PC-9 (cell line): ENCODE results near the gene APOBEC3B. TPM values are rescaled to one million over a fixed set of nuclear protein-coding genes. Genes with fewer than 3 reads are reported as not detected.

Source experiments
- BruUV-seq: library from RNA; stranded (reverse); fragments of 400-500 nt; replicated peaks from 2 replicates; lab custom pipeline; 2021; lab: Mats Ljungman, UMichigan
- CTCF ChIA-PET: fragments of 300-600 bp; sonication (Branson Sonifier 250); formaldehyde crosslinking; loops from one replicate; lab custom pipeline; 2022; ENCODE audit warnings: antibody characterized with exemption; lab: Charles Lee
- POLR2A ChIA-PET: fragments of 300-600 bp; sonication (Branson Sonifier 250); formaldehyde crosslinking; loops from one replicate; lab custom pipeline; 2022; ENCODE audit warnings: antibody characterized with exemption; ENCODE audit not compliant: unreplicated experiment; lab: Charles Lee
- DNase-seq, 2 experiments: peaks; one replicate each; pipeline versions ENCODE4 v3.0.0 to v3.0.0-alpha.2; 2015 to 2022; ENCODE audit warnings: mixed read lengths in 1 of 2
- H2AFZ ChIP-seq: fragments of 200-600 bp; sonication (generic); 2 replicates; pipeline ENCODE4 v1.8.1; 2017; ENCODE audit warnings: antibody characterized with exemption
- H3F3A ChIP-seq: fragments of 200-600 bp; sonication (generic); 2 replicates; pipeline ENCODE4 v1.8.1; 2017; ENCODE audit warnings: antibody characterized with exemption, mild to moderate bottlenecking, low read depth; ENCODE audit not compliant: insufficient read depth
- H3K27ac ChIP-seq: fragments of 200-600 bp; sonication (generic); 2 replicates; pipeline ENCODE4 v1.6.1; 2016; ENCODE audit warnings: mixed run types
- H3K27me3 ChIP-seq: fragments of 200-600 bp; sonication (generic); 2 replicates; pipeline ENCODE4 v1.6.1; 2016; ENCODE audit warnings: low read depth, mixed run types; ENCODE audit not compliant: insufficient read depth
- H3K36me3 ChIP-seq: fragments of 200-600 bp; sonication (generic); 2 replicates; pipeline ENCODE4 v1.6.1; 2016; ENCODE audit warnings: low read depth, mixed run types
- H3K4me1 ChIP-seq: fragments of 200-600 bp; sonication (generic); replicated peaks from 2 replicates; pipeline ENCODE4 v1.6.1; 2016; ENCODE audit warnings: mixed run types; ENCODE audit not compliant: insufficient read depth
- H3K4me2 ChIP-seq: fragments of 200-600 bp; sonication (generic); 2 replicates; pipeline ENCODE4 v1.6.1; 2017; ENCODE audit warnings: mixed run types
- H3K4me3 ChIP-seq: fragments of 200-600 bp; sonication (generic); 2 replicates; pipeline ENCODE4 v1.6.1; 2016; ENCODE audit warnings: mixed run types
- H3K79me2 ChIP-seq: fragments of 200-600 bp; sonication (generic); 2 replicates; pipeline ENCODE4 v1.6.1; 2017; ENCODE audit warnings: low read depth, mixed run types
- H3K9me2 ChIP-seq: fragments of 200-600 bp; sonication (generic); 2 replicates; pipeline ENCODE4 v1.8.1; 2017; ENCODE audit warnings: mild to moderate bottlenecking; ENCODE audit not compliant: insufficient read depth
- H3K9me3 ChIP-seq: fragments of 200-600 bp; sonication (generic); 2 replicates; pipeline ENCODE4 v1.8.1; 2016; ENCODE audit warnings: low read depth; ENCODE audit not compliant: insufficient read depth
- H4K20me1 ChIP-seq: fragments of 200-600 bp; sonication (generic); 2 replicates; pipeline ENCODE4 v1.8.1; 2017; ENCODE audit not compliant: insufficient read depth
- EZH2 ChIP-seq: fragments of 200-600 bp; sonication (generic); IDR thresholded peaks from 2 replicates; pipeline ENCODE4 v1.8.0; 2017; ENCODE audit warnings: antibody characterized with exemption, low read depth
- intact Hi-C: fragments of 100-400 bp; cut with micrococcal nuclease; formaldehyde crosslinking; loops from one replicate; pipeline ENCODE4 v1.10.0; 2022; ENCODE audit not compliant: unreplicated experiment
- total RNA-seq: library from RNA; stranded (reverse); gene quantifications from 2 replicates; pipeline ENCODE4 v1.2.3, GENCODE V29; 2021
- TF ChIP-seq, protein P1 (sequence below): fragments of 200-600 bp; sonication (generic); conservative IDR thresholded peaks from 2 replicates; pipeline ENCODE4 v1.6.1; 2017; ENCODE audit warnings: mixed run types, antibody characterized with exemption, mild to moderate bottlenecking, moderate library complexity

The APOBEC3B gene
- total RNA-seq, 1 experiment from 2014 or later = 66.5 TPM

DNA sequence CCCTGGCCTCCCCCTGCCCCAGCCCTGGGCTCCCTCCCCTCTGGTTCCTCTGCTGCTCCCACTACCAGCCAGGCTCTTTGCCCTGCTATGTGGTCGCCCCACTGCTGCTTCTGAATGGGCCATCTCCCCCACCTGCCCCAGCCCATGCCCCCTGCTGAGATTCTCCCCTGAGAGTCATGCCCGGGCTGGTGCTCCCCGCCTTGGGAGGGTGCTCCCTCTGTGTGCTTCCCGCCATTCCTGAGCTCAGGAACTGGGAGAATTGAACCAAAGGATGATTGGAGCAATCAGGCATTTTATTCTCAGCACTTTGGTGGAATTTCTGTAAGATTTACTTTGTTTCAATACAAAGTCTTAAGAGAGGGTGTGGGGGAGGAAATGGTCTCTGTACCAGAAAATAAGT, 45.6 kb downstream of the APOBEC3B start:
- Histone ChIP-seq H2AFZ (no peak overlapping the region), H4K20me1 (no peaks in the 10 kb centered on the region), H3K9me3 (no peaks in the 10 kb centered on the region), H3F3A (no peaks in the 10 kb centered on the region; the same call in 1 of the 2 replicates), H3K4me1 (peaks cover 7% of the 10 kb centered on the region; the same call in 1 of the 2 replicates), H3K4me2 (no peak overlapping the region), H3K27me3 (no peaks in the 10 kb centered on the region), H3K36me3 (no peaks in the 10 kb centered on the region), H3K79me2 (no peaks in the 10 kb centered on the region), H3K4me3 (no peak overlapping the region), H3K27ac (no peak overlapping the region), H3K9me2 (no peaks in the 10 kb centered on the region)
- TF ChIP-seq, protein P1, sequence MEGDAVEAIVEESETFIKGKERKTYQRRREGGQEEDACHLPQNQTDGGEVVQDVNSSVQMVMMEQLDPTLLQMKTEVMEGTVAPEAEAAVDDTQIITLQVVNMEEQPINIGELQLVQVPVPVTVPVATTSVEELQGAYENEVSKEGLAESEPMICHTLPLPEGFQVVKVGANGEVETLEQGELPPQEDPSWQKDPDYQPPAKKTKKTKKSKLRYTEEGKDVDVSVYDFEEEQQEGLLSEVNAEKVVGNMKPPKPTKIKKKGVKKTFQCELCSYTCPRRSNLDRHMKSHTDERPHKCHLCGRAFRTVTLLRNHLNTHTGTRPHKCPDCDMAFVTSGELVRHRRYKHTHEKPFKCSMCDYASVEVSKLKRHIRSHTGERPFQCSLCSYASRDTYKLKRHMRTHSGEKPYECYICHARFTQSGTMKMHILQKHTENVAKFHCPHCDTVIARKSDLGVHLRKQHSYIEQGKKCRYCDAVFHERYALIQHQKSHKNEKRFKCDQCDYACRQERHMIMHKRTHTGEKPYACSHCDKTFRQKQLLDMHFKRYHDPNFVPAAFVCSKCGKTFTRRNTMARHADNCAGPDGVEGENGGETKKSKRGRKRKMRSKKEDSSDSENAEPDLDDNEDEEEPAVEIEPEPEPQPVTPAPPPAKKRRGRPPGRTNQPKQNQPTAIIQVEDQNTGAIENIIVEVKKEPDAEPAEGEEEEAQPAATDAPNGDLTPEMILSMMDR = no peak
- no peak for TF ChIP-seq EZH2
- no peak for DNase-seq
- no TSS peak for BruUV-seq
- intact Hi-C loops = no loop called here
- CTCF ChIA-PET = no interaction called here
- POLR2A ChIA-PET = no interaction called here

DNA sequence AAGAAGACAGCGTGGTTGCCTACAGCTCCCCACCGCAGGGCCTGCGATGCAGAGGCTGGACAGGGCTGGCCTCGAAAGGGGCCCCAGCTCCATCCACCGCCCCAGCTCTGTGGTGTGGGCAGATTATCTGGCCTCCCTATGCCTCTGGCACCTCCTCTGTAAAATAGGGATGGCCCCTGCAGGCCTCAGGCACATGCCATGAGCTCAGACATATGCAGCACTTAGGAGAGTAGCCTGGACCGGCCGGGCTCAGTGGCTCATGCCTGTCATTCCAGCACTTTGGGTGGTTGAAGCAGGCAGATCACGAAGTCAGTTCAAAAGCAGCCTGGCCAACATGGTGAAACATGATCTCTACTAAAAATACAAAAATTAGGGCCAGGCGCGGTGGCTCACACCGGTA, 46.1 kb downstream of the APOBEC3B start:
- intact Hi-C loops = no loop called here
- CTCF ChIA-PET = no interaction called here
- Histone ChIP-seq H3F3A (no peaks in the 10 kb centered on the region; the same call in 1 of the 2 replicates), H3K36me3 (no peaks in the 10 kb centered on the region), H3K4me2 (no peak overlapping the region), H3K27ac (no peak overlapping the region), H3K9me2 (no peaks in the 10 kb centered on the region), H3K4me1 (peaks cover 7% of the 10 kb centered on the region; the same call in 1 of the 2 replicates), H2AFZ (no peak overlapping the region), H3K9me3 (no peaks in the 10 kb centered on the region), H3K79me2 (no peaks in the 10 kb centered on the region), H4K20me1 (no peaks in the 10 kb centered on the region), H3K4me3 (no peak overlapping the region), H3K27me3 (no peaks in the 10 kb centered on the region)
- POLR2A ChIA-PET = no interaction called here
- BruUV-seq = no TSS peak
- TF ChIP-seq, protein P1 = no peak
- no peak for TF ChIP-seq EZH2
- DNase-seq = no peak

DNA sequence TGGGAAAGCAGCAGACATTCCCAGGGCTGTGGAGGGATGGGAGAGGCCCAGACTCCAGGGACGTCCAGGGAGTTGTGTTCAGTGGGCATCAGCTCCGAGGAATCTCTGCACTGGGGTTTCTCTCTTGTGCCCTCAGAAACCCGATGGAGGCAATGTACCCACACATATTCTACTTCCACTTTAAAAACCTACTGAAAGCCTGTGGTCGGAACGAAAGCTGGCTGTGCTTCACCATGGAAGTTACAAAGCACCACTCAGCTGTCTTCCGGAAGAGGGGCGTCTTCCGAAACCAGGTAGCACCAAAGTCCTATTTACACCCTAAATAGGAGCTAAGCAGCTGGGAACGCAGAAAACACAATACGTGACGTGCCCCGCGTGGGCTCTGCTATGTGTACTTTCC, 47.1 kb downstream of the APOBEC3B start:
- TF ChIP-seq EZH2 = no peak
- TF ChIP-seq, protein P1 = no peak
- no peaks in the 10 kb centered on the region for H3K9me3 ChIP-seq
- H3K27me3 ChIP-seq = no peaks in the 10 kb centered on the region
- no peaks in the 10 kb centered on the region for H4K20me1 ChIP-seq
- H3K4me2 ChIP-seq = no peak overlapping the region
- no peaks in the 10 kb centered on the region for H3K79me2 ChIP-seq
- no peak overlapping the region for H2AFZ ChIP-seq
- CTCF ChIA-PET = interaction anchor here (0.6 kb wide), 1 partner anchor 143 kb away, joined by 7 read pairs; no protein-coding TSS in a partner anchor
- H3K4me1 ChIP-seq = peaks cover 7% of the 10 kb centered on the region; the same call in 1 of the 2 replicates
- POLR2A ChIA-PET = interaction anchor here (0.6 kb wide), 1 partner anchor 110 kb away, joined by 5 read pairs; no protein-coding TSS in a partner anchor
- no peaks in the 10 kb centered on the region for H3K9me2 ChIP-seq
- no peak overlapping the region for H3K27ac ChIP-seq
- no TSS peak for BruUV-seq
- intact Hi-C loops = no loop called here
- H3F3A ChIP-seq = no peaks in the 10 kb centered on the region; the same call in 1 of the 2 replicates
- H3K4me3 ChIP-seq = no peak overlapping the region
- H3K36me3 ChIP-seq = no peaks in the 10 kb centered on the region
- no peak for DNase-seq
